BLaER1 treated with 17β-estradiol and CSF1 and Interleukin-3, amounts not matched to agents 10 nM and 100 nM (cell line): ENCODE measurements around the gene USP3.
A peak's percentile ranks its signal among the peaks of the same experiment; 100 is the strongest.

ENCODE experiments used
- H3K27ac ChIP-seq, 11 experiments: shearing (Covaris generic); formaldehyde crosslinking; 2 replicates each; pipeline ENCODE4 v1.8.1; 2022
- H3K27me3 ChIP-seq, 11 experiments: shearing (Covaris generic); formaldehyde crosslinking; 2 replicates each; pipeline ENCODE4 v1.8.1; 2022
- H3K36me3 ChIP-seq, 11 experiments: shearing (Covaris generic); formaldehyde crosslinking; 2 replicates each; pipeline ENCODE4 v1.8.1; 2022
- H3K4me1 ChIP-seq, 10 experiments: shearing (Covaris generic); formaldehyde crosslinking; 2 replicates each; pipeline ENCODE4 v1.8.1; 2022
- H3K4me2 ChIP-seq, 11 experiments: shearing (Covaris generic); formaldehyde crosslinking; 2 replicates each; pipeline ENCODE4 v1.8.1; 2022
- H3K4me3 ChIP-seq, 10 experiments: shearing (Covaris generic); formaldehyde crosslinking; 2 replicates each; pipeline ENCODE4 v1.8.1; 2022
- H3K9ac ChIP-seq, 11 experiments: shearing (Covaris generic); formaldehyde crosslinking; 2 replicates each; pipeline ENCODE4 v1.8.1; 2022
- H3K9me3 ChIP-seq, 11 experiments: shearing (Covaris generic); formaldehyde crosslinking; replicated peaks in 1 of 11; 2 replicates each; pipeline ENCODE4 v1.8.1; 2022
- H4K20me1 ChIP-seq, 11 experiments: shearing (Covaris generic); formaldehyde crosslinking; 2 replicates each; pipeline ENCODE4 v1.8.1; 2022
- Cebpa-rat ChIP-seq, 11 experiments: shearing (Covaris generic); IDR thresholded peaks; 2 replicates each; pipeline ENCODE4 v1.8.1; 2022

USP3 gene

GRCh38 chr15:63509056-63509954 is 4.9 kb downstream of the USP3 start:
- Histone ChIP-seq H3K4me1 (peaks cover 61 to 84% (median 77%) of the 10 kb centered on the region in 10 experiments), H4K20me1 (peaks cover 85 to 98% (median 87%) of the 10 kb centered on the region in 11 experiments), H3K36me3 (peaks cover 0 to 14% (median 4%) of the 10 kb centered on the region in 11 experiments; a peak in 7 of 22 replicates), H3K4me2 (peak overlapping the region; percentile 82 to 97 (median 90)), H3K27ac (peak overlapping the region in 3 of 11 experiments; percentile 24 to 42 (median 40); a peak in 7 of 22 replicates), H3K9me3 (no peaks in the 10 kb centered on the region), H3K9ac (peak overlapping the region in 5 of 11 experiments; percentile 0 to 100 (median 14); a peak in 7 of 22 replicates), H3K27me3 (no peaks in the 10 kb centered on the region), H3K4me3 (peak overlapping the region in 3 of 10 experiments; percentile 15 to 97 (median 96); a peak in 4 of 20 replicates)
- no peak for TF ChIP-seq Cebpa-rat (IDR thresholded peaks at IDR 0.05)

- Histone ChIP-seq H3K27ac (peak overlapping the region in 4 of 11 experiments; percentile 2 to 42 (median 32); a peak in 8 of 22 replicates), H3K27me3 (no peaks in the 10 kb centered on the region), H3K4me2 (peak overlapping the region; percentile 82 to 97 (median 90)), H3K4me3 (peak overlapping the region in 2 of 10 experiments; percentile 15 to 96; a peak in 2 of 20 replicates), H3K36me3 (peaks cover 0 to 14% (median 4%) of the 10 kb centered on the region in 11 experiments; a peak in 7 of 22 replicates), H3K9ac (peak overlapping the region in 4 of 11 experiments; percentile 0 to 51 (median 14); a peak in 7 of 22 replicates), H3K9me3 (no peaks in the 10 kb centered on the region), H4K20me1 (peaks cover 94 to 100% (median 97%) of the 10 kb centered on the region in 11 experiments), H3K4me1 (peaks cover 71 to 93% (median 86%) of the 10 kb centered on the region in 10 experiments)
- TF ChIP-seq Cebpa-rat (IDR thresholded peaks at IDR 0.05) = no peak
These were observed 5.9 kb downstream of the USP3 start for GRCh38 chr15:63509955-63510940.

GRCh38 chr15:63512148-63512547 is 7.8 kb downstream of the USP3 start:
- Histone ChIP-seq H3K36me3 (peaks cover 0 to 19% (median 0%) of the 10 kb centered on the region in 11 experiments; a peak in 3 of 22 replicates), H4K20me1 (peaks cover 100% of the 10 kb centered on the region in 11 experiments), H3K9me3 (no peaks in the 10 kb centered on the region), H3K4me1 (peaks cover 66 to 100% (median 95%) of the 10 kb centered on the region in 10 experiments), H3K27me3 (no peaks in the 10 kb centered on the region), H3K27ac (peak overlapping the region in 1 of 11 experiments; percentile 28; a peak in 2 of 22 replicates), H3K4me3 (no peak overlapping the region), H3K9ac (no peak overlapping the region), H3K4me2 (peak overlapping the region; percentile 12 to 92 (median 54); a peak in 20 of 22 replicates)
- no peak for TF ChIP-seq Cebpa-rat (IDR thresholded peaks at IDR 0.05)

GRCh38 chr15:63513271-63513670 is 8.9 kb downstream of the USP3 start:
- Histone ChIP-seq H4K20me1 (peaks cover 100% of the 10 kb centered on the region in 11 experiments), H3K27ac (no peak overlapping the region), H3K9ac (no peak overlapping the region), H3K4me3 (no peak overlapping the region), H3K4me2 (peak overlapping the region in 9 of 11 experiments; percentile 14 to 92 (median 41); a peak in 12 of 22 replicates), H3K27me3 (no peaks in the 10 kb centered on the region), H3K9me3 (no peaks in the 10 kb centered on the region), H3K4me1 (peaks cover 61 to 100% (median 94%) of the 10 kb centered on the region in 10 experiments), H3K36me3 (peaks cover 0 to 15% (median 0%) of the 10 kb centered on the region in 11 experiments; a peak in 3 of 22 replicates)
- TF ChIP-seq Cebpa-rat (IDR thresholded peaks at IDR 0.05) = no peak

GRCh38 chr15:63513728-63514127 is 9.3 kb downstream of the USP3 start:
- TF ChIP-seq Cebpa-rat (IDR thresholded peaks at IDR 0.05) = no peak
- Histone ChIP-seq H3K36me3 (peaks cover 0 to 18% (median 2%) of the 10 kb centered on the region in 11 experiments; a peak in 10 of 22 replicates), H3K27me3 (no peaks in the 10 kb centered on the region), H3K9ac (no peak overlapping the region), H3K9me3 (no peaks in the 10 kb centered on the region), H3K4me1 (peaks cover 56 to 100% (median 91%) of the 10 kb centered on the region in 10 experiments), H3K27ac (no peak overlapping the region), H3K4me2 (peak overlapping the region in 8 of 11 experiments; percentile 32 to 92 (median 66); a peak in 12 of 22 replicates), H3K4me3 (no peak overlapping the region), H4K20me1 (peaks cover 100% of the 10 kb centered on the region in 11 experiments)

GRCh38 chr15:63514531-63514943 is 10.1 kb downstream of the USP3 start:
- Histone ChIP-seq H3K4me3 (no peak overlapping the region), H4K20me1 (peaks cover 100% of the 10 kb centered on the region in 11 experiments), H3K27ac (peak overlapping the region in 5 of 11 experiments; percentile 3 to 48 (median 29); a peak in 7 of 22 replicates), H3K4me1 (peaks cover 48 to 100% (median 83%) of the 10 kb centered on the region in 10 experiments), H3K27me3 (no peaks in the 10 kb centered on the region), H3K9me3 (no peaks in the 10 kb centered on the region), H3K4me2 (peak overlapping the region; percentile 13 to 92 (median 61); a peak in 20 of 22 replicates), H3K9ac (0 out of 22 replicates have a peak overlapping the region, but pooled peaks of 1 of the 11 experiments have one; percentile 8), H3K36me3 (peaks cover 0 to 22% (median 5%) of the 10 kb centered on the region in 11 experiments; a peak in 10 of 22 replicates)
- TF ChIP-seq Cebpa-rat (IDR thresholded peaks at IDR 0.05) = no peak

GRCh38 chr15:63517202-63517601 is 12.8 kb downstream of the USP3 start:
- Histone ChIP-seq H3K4me3 (no peak overlapping the region), H4K20me1 (peaks cover 100% of the 10 kb centered on the region in 11 experiments), H3K36me3 (peaks cover 0 to 47% (median 19%) of the 10 kb centered on the region in 11 experiments; a peak in 15 of 22 replicates), H3K4me2 (peak overlapping the region; percentile 15 to 92 (median 58); a peak in 21 of 22 replicates), H3K27ac (peak overlapping the region in 3 of 11 experiments; percentile 14 to 31 (median 15); a peak in 2 of 22 replicates), H3K27me3 (no peaks in the 10 kb centered on the region), H3K4me1 (peaks cover 26 to 100% (median 62%) of the 10 kb centered on the region in 10 experiments), H3K9me3 (peaks cover 0 to 5% (median 0%) of the 10 kb centered on the region in 11 experiments; a peak in 1 of 22 replicates), H3K9ac (peak overlapping the region in 3 of 11 experiments; percentile 7 to 16 (median 8); a peak in 3 of 22 replicates)
- TF ChIP-seq Cebpa-rat (IDR thresholded peaks at IDR 0.05) = no peak
